Measurements from ENCODE around the gene MSH5. TPM values are rescaled to one million over a fixed set of nuclear protein-coding genes. Genes with fewer than 3 reads are reported as not detected.

The MSH5 gene
- total and polyA plus RNA-seq, 9 of the 15 experiments (the other 6 are each of a cell fraction or from before 2014, with no cell fraction given): 12.5 to 104 (median 46.6) TPM

DNA sequence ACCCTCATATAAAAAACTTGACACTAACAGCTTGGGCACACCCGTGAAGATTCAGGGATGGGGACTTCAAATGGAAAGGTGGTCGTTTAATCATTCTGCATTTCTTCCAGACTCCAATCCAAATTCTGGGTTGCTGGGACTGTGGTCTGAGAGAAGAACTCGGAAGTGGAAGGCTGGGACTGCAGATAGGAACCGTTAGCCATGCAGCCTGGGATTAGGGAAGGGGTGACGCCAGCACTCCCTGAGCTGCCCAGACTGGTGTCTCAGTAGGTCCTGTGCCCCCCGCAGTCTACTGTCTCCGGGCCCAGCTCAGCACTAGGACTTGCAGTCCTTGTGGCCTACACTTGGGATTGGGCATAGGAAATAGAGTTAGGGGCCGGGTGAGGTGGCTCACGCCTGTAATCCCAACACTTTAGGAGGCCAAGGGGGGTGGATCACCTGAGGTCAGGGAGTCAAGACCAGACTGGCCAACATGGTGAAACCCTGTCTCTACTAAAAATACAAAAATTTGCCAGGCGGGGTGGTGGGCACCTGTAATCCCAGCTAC, 3.0 kb upstream of the MSH5 start (continued):
- TF ChIP-seq, protein P1, sequence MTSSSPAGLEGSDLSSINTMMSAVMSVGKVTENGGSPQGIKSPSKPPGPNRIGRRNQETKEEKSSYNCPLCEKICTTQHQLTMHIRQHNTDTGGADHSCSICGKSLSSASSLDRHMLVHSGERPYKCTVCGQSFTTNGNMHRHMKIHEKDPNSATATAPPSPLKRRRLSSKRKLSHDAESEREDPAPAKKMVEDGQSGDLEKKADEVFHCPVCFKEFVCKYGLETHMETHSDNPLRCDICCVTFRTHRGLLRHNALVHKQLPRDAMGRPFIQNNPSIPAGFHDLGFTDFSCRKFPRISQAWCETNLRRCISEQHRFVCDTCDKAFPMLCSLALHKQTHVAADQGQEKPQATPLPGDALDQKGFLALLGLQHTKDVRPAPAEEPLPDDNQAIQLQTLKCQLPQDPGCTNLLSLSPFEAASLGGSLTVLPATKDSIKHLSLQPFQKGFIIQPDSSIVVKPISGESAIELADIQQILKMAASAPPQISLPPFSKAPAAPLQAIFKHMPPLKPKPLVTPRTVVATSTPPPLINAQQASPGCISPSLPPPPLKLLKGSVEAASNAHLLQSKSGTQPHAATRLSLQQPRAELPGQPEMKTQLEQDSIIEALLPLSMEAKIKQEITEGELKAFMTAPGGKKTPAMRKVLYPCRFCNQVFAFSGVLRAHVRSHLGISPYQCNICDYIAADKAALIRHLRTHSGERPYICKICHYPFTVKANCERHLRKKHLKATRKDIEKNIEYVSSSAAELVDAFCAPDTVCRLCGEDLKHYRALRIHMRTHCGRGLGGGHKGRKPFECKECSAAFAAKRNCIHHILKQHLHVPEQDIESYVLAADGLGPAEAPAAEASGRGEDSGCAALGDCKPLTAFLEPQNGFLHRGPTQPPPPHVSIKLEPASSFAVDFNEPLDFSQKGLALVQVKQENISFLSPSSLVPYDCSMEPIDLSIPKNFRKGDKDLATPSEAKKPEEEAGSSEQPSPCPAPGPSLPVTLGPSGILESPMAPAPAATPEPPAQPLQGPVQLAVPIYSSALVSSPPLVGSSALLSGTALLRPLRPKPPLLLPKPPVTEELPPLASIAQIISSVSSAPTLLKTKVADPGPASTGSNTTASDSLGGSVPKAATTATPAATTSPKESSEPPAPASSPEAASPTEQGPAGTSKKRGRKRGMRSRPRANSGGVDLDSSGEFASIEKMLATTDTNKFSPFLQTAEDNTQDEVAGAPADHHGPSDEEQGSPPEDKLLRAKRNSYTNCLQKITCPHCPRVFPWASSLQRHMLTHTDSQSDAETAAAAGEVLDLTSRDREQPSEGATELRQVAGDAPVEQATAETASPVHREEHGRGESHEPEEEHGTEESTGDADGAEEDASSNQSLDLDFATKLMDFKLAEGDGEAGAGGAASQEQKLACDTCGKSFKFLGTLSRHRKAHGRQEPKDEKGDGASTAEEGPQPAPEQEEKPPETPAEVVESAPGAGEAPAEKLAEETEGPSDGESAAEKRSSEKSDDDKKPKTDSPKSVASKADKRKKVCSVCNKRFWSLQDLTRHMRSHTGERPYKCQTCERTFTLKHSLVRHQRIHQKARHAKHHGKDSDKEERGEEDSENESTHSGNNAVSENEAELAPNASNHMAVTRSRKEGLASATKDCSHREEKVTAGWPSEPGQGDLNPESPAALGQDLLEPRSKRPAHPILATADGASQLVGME (CRISPR knock-in tag; IDR thresholded peaks at IDR 0.05): peak; percentile 62; the same call in 1 of the 2 replicates
- TF ChIP-seq NRF1 (conservative IDR thresholded peaks at IDR 0.05 in 1 of 2, IDR thresholded peaks at IDR 0.05 in 1 of 2) (no peak), ZNF436 (CRISPR knock-in tag; IDR thresholded peaks at IDR 0.05) (no peak), MYNN (IDR thresholded peaks at IDR 0.05) (no peak), MYNN (CRISPR knock-in tag; IDR thresholded peaks at IDR 0.05) (no peak), FOXA3 (CRISPR knock-in tag; conservative IDR thresholded peaks at IDR 0.05 in 1 of 2, IDR thresholded peaks at IDR 0.05 in 1 of 2) (no peak), MEF2A (IDR thresholded peaks at IDR 0.05; ENCODE audit: control insufficient read depth, low read depth, low read length) (no peak), ASH1L (IDR thresholded peaks at IDR 0.05; ENCODE audit: borderline replicate concordance, low read depth, partially characterized antibody) (no peak), TOE1 (IDR thresholded peaks at IDR 0.05; ENCODE audit: borderline replicate concordance) (no peak), TOE1 (CRISPR knock-in tag; IDR thresholded peaks at IDR 0.05; ENCODE audit: borderline replicate concordance, low read depth) (peak; percentile 48; the same call in 1 of the 2 replicates), MAFK (IDR thresholded peaks at IDR 0.05; ENCODE audit: low read length) (no peak), HNRNPLL (IDR thresholded peaks at IDR 0.05; ENCODE audit: low read depth, low read length, poor library complexity, severe bottlenecking) (no peak), ZNF384 (IDR thresholded peaks at IDR 0.05; ENCODE audit: low read depth, low read length) (no peak; the same call in 1 of the 2 replicates), FOXP1 (CRISPR knock-in tag; IDR thresholded peaks at IDR 0.05) (peak; percentile 71), RNF2 (IDR thresholded peaks at IDR 0.05) (no peak), TCF7L2 (IDR thresholded peaks at IDR 0.05; ENCODE audit: low read depth, low read length) (no peak; the same call in 1 of the 2 replicates), TBP (optimal IDR thresholded peaks at IDR 0.05; ENCODE audit: low read depth, low read length) (no peak)
- TF ChIP-seq, protein P2, sequence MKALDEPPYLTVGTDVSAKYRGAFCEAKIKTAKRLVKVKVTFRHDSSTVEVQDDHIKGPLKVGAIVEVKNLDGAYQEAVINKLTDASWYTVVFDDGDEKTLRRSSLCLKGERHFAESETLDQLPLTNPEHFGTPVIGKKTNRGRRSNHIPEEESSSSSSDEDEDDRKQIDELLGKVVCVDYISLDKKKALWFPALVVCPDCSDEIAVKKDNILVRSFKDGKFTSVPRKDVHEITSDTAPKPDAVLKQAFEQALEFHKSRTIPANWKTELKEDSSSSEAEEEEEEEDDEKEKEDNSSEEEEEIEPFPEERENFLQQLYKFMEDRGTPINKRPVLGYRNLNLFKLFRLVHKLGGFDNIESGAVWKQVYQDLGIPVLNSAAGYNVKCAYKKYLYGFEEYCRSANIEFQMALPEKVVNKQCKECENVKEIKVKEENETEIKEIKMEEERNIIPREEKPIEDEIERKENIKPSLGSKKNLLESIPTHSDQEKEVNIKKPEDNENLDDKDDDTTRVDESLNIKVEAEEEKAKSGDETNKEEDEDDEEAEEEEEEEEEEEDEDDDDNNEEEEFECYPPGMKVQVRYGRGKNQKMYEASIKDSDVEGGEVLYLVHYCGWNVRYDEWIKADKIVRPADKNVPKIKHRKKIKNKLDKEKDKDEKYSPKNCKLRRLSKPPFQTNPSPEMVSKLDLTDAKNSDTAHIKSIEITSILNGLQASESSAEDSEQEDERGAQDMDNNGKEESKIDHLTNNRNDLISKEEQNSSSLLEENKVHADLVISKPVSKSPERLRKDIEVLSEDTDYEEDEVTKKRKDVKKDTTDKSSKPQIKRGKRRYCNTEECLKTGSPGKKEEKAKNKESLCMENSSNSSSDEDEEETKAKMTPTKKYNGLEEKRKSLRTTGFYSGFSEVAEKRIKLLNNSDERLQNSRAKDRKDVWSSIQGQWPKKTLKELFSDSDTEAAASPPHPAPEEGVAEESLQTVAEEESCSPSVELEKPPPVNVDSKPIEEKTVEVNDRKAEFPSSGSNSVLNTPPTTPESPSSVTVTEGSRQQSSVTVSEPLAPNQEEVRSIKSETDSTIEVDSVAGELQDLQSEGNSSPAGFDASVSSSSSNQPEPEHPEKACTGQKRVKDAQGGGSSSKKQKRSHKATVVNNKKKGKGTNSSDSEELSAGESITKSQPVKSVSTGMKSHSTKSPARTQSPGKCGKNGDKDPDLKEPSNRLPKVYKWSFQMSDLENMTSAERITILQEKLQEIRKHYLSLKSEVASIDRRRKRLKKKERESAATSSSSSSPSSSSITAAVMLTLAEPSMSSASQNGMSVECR (CRISPR knock-in tag; IDR thresholded peaks at IDR 0.05): no peak
